C4-2B (cell line): Measurements from ENCODE around the gene DLGAP3.

Experiments
- ZFX ChIP-seq: fragments of 450-650 bp; IDR thresholded peaks from 2 replicates; pipeline ENCODE4 v1.6.1; 2017
- TF ChIP-seq, protein P1 (sequence below): fragments of 450-650 bp; conservative IDR thresholded peaks from 2 replicates; pipeline ENCODE4 v1.5.1; 2017; ENCODE audit warnings: mild to moderate bottlenecking

DNA sequence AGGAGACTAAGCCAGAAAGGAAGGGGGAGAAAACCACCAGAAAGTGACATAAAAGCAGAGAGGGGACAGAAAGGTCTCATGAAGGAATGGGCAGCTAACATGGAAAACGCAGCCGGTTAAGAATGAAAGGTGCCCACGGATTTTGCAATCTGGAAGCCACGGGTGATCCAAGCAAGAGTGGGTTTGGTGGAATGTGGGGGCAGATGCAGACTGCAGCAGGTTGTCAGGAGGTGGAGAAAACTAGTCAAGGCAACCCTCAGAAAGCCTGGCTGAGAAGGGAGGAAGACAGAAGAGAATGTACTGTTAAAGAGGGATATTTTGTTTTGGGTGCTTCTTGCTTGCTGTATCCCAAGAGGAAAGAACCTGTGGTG lies 57.3 kb downstream of the DLGAP3 start:
- TF ChIP-seq, protein P1, sequence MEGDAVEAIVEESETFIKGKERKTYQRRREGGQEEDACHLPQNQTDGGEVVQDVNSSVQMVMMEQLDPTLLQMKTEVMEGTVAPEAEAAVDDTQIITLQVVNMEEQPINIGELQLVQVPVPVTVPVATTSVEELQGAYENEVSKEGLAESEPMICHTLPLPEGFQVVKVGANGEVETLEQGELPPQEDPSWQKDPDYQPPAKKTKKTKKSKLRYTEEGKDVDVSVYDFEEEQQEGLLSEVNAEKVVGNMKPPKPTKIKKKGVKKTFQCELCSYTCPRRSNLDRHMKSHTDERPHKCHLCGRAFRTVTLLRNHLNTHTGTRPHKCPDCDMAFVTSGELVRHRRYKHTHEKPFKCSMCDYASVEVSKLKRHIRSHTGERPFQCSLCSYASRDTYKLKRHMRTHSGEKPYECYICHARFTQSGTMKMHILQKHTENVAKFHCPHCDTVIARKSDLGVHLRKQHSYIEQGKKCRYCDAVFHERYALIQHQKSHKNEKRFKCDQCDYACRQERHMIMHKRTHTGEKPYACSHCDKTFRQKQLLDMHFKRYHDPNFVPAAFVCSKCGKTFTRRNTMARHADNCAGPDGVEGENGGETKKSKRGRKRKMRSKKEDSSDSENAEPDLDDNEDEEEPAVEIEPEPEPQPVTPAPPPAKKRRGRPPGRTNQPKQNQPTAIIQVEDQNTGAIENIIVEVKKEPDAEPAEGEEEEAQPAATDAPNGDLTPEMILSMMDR, result no peak
- no peak for TF ChIP-seq ZFX
